ENCODE measurements around the gene TRIM27.
"Not testable (repeated sequence)": the region's sequence is repeated elsewhere in the genome, so short reads cannot be mapped to it uniquely, and the experiment has no call there.

The TRIM27 gene

DNA sequence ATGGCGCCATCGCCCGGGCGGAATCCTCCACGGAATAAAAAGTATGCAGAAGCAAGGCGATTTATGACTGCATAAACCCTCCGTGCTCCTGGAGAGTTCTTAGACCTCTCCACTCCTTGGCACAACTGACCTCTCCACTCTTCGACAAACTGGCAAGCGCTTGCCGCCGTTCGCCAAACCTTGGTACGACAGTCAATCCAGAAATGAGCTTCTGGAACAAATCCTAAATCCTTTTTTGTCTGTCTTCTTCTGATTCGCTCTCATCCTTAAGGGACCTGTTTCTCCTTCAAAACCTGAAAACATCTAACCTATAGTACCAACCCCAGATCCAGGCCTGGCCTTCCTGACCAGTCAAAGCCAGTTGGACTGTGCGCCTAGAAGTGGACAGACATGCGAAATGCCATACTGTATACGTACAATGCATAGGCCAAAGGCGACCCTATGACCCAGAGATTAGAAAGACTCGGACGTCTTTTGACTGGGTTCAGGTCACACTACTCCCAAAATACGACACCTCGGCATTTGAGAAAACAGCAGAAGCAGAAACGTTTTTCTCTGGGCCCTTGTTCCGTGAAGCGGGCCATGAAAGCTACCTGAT, 59.4 kb downstream of the TRIM27 start:
- FAIRE-seq: no peak
- no peak for DNase-seq (ENCODE audit: low spot score)

DNA sequence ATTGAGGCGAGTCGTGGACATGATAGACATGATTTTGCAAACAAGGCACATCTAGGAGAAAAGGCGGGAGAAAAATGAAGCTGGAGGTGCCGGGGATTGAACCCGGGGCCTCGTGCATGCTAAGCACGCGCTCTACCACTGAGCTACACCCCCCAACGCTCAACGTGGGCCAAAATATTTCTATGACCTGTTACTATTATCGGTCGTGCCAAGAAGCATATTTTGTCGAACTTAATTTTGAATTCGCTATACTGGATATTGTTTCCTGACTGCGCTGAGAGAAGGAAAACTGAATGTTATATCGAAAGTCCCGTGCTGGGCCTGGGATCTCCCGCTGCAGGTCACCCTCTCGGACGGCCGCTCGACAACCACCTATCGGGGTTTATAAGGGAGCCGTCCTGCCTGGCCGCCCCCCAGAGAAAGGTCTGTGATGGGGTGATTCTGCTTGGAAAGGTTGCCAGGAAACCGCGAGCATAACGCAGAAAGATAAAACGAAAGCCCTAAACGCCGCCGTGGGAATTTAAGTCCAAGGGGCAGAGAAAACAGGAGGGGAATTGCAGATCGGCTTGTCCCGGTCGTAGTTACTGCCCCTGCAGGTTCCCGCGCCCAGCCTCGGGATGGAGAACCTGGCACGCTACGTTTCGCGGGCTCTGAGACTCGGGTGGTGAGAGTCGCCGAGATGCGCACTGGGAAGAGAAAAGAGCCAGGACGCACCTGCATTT, 60.0 kb downstream of the TRIM27 start:
- no peak for FAIRE-seq
- DNase-seq (ENCODE audit: low spot score): peak; percentile 75

GRCh38 chr6:28862077-28862476, 61.7 kb downstream of the TRIM27 start:
- no peak for FAIRE-seq
- DNase-seq (ENCODE audit: low spot score): no peak

- DNase-seq (ENCODE audit: low spot score): no peak
- no peak for FAIRE-seq
Observed at GRCh38 chr6:28861339-28861738, 62.4 kb downstream of the TRIM27 start.

DNA sequence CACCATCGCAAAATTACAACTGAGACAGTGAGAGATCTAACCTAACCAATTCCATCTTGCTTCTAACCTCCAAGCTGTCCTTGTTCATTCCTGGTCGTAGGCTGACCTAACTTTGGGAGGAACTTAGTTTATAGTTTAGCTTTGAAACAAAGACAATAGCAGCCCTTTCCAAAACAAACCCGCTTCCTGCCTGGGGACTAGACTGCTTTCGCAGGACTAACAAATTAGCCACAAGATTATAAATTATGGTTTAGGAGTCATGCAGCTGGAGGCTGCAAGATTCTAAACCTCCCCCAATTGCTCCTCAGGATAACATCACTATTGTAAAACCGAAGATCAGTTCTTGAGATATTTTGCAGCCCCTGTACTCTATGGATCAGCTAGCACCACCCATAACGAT, 63.2 kb downstream of the TRIM27 start:
- DNase-seq (ENCODE audit: low spot score): no peak
- no peak for FAIRE-seq

DNA sequence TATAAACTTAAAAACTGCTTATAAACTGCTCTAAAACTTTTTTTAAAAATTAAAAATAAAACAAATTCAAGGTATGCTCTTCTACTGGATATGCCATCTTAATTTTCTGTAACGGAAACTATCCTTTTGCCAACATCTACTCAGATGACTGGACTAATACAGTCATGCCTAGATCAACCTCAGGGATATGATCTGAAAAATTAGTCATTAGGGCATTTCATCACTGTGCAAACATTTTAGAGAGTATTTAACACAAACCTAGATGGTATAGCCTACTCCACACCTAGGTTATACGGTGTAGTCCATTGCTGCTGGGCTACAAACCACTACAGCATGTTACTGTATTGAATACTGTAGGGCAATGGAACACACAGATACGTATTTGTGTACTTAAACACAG, 64.8 kb downstream of the TRIM27 start:
- DNase-seq (ENCODE audit: low spot score): no peak
- no peak for FAIRE-seq

- no peak for FAIRE-seq
Observed at GRCh38 chr6:28856620-28857005, 67.2 kb downstream of the TRIM27 start.

GRCh38 chr6:28854405-28854804, 69.4 kb downstream of the TRIM27 start:
- DNase-seq (ENCODE audit: low spot score); FAIRE-seq: not testable (repeated sequence)

More at GRCh38 chr6:28856620-28857005, 67.2 kb downstream of the TRIM27 start:
- no peak for DNase-seq (ENCODE audit: low spot score)
